Measurements from ENCODE around the gene OBSCN.
A peak's percentile ranks its signal among the peaks of the same experiment; 100 is the strongest.

OBSCN gene, protein sequence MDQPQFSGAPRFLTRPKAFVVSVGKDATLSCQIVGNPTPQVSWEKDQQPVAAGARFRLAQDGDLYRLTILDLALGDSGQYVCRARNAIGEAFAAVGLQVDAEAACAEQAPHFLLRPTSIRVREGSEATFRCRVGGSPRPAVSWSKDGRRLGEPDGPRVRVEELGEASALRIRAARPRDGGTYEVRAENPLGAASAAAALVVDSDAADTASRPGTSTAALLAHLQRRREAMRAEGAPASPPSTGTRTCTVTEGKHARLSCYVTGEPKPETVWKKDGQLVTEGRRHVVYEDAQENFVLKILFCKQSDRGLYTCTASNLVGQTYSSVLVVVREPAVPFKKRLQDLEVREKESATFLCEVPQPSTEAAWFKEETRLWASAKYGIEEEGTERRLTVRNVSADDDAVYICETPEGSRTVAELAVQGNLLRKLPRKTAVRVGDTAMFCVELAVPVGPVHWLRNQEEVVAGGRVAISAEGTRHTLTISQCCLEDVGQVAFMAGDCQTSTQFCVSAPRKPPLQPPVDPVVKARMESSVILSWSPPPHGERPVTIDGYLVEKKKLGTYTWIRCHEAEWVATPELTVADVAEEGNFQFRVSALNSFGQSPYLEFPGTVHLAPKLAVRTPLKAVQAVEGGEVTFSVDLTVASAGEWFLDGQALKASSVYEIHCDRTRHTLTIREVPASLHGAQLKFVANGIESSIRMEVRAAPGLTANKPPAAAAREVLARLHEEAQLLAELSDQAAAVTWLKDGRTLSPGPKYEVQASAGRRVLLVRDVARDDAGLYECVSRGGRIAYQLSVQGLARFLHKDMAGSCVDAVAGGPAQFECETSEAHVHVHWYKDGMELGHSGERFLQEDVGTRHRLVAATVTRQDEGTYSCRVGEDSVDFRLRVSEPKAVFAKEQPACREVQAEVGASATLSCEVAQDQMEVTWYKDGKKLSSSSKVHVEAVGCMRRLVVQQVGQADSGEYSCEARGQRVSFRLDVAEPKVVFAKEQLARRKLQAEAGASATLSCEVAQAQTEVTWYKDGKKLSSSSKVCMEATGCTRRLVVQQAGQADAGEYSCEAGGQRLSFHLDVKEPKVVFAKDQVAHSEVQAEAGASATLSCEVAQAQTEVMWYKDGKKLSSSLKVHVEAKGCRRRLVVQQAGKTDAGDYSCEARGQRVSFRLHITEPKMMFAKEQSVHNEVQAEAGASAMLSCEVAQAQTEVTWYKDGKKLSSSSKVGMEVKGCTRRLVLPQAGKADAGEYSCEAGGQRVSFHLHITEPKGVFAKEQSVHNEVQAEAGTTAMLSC (N-terminal part only)

DNA sequence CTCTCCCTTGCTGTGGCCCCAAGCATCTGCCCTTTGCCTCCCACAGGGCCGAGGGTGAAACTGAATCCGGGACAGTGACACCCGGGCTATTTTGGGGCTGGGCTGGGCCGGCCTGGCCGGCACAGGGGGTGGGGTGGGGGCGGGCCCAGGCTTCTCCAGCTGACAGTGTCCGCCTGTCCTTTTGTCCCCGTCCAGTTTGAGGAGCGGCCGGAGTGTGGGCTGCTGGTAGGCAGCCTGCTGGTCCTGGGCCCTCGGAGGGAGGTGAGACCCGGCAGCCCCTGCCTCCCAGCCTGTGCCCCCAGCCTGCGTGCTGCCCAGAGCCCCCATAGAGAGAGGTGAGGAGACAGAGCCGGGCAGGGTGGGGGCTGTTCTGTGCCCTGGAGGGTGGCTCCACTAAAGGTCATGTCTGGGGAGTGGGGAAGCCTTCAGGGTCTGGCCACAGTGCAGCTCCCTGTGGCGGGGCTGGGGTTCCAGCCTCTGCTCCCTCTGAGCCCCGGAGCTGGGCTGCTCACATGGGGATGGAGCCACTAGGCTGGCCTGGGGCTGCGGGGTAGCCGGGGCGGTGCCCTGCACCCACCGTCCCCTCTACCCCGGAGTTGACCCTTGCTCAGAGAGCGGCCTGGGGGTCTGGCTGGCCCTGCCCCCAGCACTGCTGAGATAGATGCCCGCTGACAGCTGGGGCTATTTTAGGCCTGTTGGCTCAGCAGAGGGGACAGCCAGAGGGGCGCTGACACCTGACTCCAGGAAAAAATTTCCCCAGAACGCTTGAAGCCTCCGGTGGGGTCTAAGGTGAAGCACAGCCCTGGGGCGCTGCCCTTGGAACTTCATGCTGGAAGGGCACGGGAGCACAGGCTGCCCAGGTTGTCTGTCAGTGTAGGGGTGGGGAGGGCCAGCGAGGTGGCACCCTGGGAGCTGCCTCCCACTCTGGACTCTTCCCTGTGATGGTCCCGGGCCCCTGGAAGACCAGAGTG lies at the start of gene OBSCN:
Gene OBSCN (plus strand): TSS at position 194 of the 971 bp plus-strand sequence. CDS start 3,740 bp downstream, outside the sequence.
- no peak for DNase-seq

DNA sequence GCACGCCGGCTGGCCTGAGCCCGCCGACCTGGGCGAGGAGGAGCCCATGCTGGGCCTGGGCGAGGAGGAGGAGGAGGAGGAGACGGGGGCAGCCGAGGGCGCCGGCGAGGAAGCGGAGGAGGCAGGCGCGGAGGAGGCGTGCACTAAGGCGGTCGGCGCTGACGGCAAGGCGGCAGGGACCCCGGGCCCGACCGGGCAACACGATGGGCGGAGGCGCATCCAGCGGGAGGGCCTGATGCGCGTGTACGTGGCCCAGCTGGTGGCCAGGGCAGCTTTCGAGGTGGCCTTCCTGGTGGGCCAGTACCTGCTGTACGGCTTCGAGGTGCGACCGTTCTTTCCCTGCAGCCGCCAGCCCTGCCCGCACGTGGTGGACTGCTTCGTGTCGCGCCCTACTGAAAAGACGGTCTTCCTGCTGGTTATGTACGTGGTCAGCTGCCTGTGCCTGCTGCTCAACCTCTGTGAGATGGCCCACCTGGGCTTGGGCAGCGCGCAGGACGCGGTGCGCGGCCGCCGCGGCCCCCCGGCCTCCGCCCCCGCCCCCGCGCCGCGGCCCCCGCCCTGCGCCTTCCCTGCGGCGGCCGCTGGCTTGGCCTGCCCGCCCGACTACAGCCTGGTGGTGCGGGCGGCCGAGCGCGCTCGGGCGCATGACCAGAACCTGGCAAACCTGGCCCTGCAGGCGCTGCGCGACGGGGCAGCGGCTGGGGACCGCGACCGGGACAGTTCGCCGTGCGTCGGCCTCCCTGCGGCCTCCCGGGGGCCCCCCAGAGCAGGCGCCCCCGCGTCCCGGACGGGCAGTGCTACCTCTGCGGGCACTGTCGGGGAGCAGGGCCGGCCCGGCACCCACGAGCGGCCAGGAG lies 49.5 kb upstream of the OBSCN start:
- DNase-seq: no peak

- no peak for DNase-seq
Measured at GRCh38 chr1:228159008-228159665, 48.7 kb upstream of the OBSCN start.

DNA sequence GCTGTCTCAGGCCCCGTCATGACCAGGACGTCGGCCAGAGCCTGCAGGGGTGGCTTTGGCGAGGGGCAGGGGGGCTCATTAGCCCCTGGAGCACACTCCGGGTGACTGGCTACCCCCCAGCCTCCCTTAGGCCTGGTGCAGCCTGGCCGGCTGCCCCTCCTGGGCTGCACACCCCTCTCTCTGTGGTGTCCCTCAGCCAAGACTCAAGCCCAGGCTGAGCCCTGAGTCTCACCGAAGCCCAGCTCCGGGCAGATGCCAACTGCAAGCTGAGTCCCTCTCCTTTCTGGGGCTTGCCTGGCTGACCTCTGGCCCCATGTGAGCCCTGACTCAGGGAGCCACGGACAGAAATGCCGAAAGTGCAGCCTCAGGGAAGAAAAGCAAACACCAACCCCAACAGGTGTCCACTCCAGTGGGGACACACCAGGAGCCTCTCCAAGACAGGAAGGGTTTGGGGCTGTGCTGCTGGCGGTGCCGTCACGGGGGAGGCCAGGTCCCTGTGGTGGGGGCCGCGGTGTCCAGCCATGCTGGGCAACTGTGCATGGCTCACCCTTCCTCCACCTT lies 47.6 kb upstream of the OBSCN start:
- DNase-seq: no peak

GRCh38 chr1:228161362-228161761 lies 46.5 kb upstream of the OBSCN start:
- no peak for DNase-seq

DNA sequence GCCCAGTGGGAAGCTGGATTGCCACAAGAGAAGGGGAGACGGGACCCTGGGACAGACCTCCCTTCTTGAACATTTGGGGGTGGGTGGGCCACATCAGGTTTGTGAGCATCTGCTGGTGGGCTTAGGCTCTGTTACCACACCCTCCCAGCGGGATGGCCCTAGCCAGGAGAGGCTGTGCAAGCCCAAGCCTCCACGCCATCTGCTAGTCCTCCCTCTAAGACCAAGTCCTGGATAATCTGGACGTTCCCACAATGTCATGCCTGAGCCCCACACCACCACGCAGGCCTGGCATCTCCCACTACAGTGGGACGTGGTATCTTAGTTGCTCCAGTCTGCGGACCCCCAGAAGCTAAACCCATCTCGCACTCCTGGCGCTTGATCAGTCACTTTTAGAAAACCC lies 46.0 kb upstream of the OBSCN start:
- DNase-seq: no peak

DNA sequence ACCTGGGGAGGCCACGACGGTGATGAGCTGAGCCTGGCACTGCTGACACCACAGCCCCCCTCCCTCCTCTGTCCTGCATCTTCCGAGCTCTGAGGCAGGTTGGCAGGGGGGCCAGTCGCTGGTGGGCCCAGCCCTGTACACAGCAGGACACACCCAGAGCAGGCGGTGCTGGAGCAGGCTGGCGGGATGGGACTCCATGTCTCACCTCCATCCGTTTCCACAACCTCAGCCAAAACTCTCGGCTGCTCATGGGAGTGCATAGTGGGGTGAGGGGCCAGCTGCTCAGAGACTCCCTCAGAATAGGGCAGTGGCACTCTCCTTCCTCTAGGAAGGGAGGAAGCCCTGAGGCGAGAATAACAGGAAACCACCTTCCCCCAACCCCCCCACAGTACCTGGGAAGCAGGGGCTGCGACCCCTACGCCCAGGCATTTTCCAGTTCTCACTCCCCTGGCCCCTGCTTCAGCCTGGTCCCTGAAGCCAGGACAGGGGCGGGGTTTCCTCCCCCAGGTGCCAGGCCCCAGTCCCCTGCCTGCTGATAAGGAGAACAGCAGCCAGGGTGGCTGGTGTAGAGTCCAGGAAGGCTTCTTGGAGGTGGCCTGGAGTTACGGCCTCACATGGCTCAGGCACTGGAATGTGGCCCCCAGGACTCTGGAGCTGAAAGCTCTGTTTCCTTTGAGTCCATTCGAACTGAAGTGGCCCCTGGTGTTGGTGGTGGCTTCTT lies 45.4 kb upstream of the OBSCN start:
- DNase-seq: no peak

- DNase-seq: no peak
Measured at GRCh38 chr1:228163007-228163753, 44.7 kb upstream of the OBSCN start.

DNA sequence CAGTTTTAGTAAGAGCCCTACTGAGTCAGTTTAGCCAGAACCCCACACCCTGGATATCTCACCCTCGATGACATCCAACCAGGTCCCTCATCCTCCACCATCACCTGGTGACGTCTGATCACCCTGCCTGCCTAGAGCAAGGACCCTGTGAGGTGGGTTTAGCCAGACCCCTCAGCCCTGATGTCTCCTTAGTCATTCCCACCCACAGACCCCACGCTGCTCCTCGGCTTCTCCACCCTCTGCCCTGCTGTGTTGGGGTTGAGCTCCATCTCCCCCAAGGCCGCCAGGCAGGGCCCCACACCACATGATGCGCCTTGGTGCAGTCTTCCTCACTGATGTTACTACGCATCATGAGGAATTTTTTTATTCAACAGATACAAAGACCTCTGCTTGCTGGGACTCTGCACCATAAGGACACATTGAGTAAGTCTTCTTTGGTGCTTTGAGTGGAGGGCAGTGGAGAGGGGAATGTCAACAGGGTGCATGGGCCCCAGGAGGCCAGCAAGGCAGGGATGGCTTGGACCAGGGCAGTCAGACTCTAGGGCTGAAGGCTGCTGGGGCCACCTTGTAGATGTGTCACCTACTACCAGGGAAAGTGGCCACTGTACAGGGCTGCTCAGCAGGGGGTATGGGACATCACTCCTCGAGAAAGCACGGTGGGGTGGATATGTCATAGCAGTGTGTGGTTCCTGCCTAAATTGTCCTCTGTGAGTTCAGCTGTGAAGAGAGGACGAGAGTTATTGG lies 43.9 kb upstream of the OBSCN start:
- no peak for DNase-seq

DNA sequence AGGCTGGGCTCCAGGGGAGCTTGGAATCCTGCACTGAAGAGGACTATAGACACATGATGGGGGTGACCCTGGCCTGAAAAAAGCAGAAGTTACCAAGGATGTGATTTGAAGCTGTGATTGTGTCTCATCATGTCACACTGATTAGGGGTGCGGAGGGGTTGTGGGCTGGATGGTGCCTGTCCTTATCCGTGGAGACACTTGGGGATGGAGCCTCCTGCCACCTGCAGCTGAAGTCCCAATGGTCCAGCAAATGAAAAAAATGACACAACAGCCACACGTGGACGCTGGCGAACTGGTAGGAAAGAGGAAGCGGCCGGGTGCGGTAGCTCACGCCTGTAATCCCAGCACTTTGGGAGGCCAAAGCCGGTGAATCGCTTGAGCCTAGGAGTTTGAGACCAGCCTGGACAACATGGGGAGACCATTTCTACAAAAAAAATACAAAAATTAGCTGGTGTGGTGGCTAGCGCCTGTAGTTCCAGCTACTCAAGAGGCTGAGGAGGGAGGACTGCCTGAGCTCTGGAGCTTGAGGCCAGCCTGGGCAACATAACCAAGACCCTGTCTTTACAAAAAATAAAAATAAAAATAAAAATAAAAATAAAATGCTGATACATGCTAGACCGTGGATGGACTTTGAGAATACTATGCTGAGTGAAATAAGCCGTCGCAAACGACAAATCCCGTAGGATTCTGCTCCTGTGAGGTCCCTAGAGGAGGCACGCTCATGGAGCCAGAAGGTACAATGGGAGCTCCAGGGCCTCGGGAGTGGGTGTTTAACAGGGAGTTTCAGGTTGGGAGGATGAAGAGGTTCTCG lies 43.1 kb upstream of the OBSCN start:
- DNase-seq: no peak

- DNase-seq: peak; percentile 93
Measured at GRCh38 chr1:228165372-228166169, 42.3 kb upstream of the OBSCN start, which contains the start of gene IBA57. Gene IBA57 (plus strand): TSS chr1:228165804. CDS start chr1:228165817, 13 bp downstream.

GRCh38 chr1:228166170-228166936 lies 41.5 kb upstream of the OBSCN start:
- peak; percentile 9 for DNase-seq

DNA sequence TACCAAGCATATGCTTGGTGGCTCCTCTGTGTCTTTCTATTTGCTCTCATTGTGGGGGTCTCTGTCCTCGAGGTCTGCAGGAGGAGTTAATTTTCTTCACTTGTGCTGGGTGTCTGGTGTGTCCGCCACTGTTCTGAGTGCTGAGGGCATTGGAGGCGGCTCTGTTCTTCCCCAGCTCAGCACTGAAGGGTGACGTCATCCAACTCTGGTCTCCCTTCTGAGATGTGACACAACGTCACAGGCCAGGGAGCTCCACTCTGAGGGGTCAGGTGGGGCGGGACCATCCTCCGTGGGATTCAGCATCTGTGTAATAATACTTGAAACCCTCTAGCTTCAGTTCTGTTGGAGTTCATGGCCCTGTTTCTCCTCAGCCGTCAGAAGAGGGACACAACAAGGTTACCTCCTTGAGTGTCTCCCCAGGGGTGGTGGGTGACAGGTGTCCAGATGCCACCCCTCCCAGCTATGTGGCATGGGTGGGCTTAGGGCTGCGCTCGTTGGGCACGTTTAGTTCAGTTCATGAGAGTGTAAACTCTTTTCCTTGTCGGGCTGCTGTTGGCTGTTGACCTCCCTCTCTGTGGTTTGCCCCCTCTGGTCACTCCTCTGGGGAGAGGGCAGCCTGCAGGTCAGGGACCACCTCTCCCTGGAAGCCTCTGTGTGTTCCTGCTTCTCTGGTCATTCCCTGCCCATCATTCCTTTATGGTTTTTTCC lies 39.1 kb upstream of the OBSCN start:
- no peak for DNase-seq

GRCh38 chr1:228169345-228169744 lies 38.5 kb upstream of the OBSCN start:
- DNase-seq: no peak
